Activated CD4-positive, alpha-beta T cell treated with anti-CD3 and anti-CD28 coated beads, Interleukin-2, amount 10 ng/mL, durations not matched to agents 7 days and 5 days (primary cell): ENCODE data around the gene ITFG1. TPM values are rescaled to one million over a fixed set of nuclear protein-coding genes. Genes with fewer than 3 reads are reported as not detected.

Experiments used
- CTCF ChIA-PET: fragments of 350-600 bp; sonication (Branson Sonifier 250); formaldehyde crosslinking; loops from one replicate; lab custom pipeline; 2021; ENCODE audit warnings: antibody characterized with exemption; lab: Charles Lee
- POLR2A ChIA-PET: fragments of 350-600 bp; sonication (Branson Sonifier 250); formaldehyde crosslinking; loops from one replicate; lab custom pipeline; 2021; ENCODE audit warnings: antibody characterized with exemption; lab: Charles Lee
- DNase-seq: peaks from one replicate; pipeline ENCODE4 v3.0.0-alpha.2; 2020
- H3K27ac Mint-ChIP-seq: one replicate; pipeline ENCODE4 v1.8.0; 2021; ENCODE audit warnings: mild to moderate bottlenecking, moderate library complexity, mixed read lengths
- H3K27me3 Mint-ChIP-seq: one replicate; pipeline ENCODE4 v1.8.0; 2021; ENCODE audit warnings: mixed read lengths
- H3K36me3 Mint-ChIP-seq: one replicate; pipeline ENCODE4 v1.8.0; 2021; ENCODE audit warnings: low read depth, mixed read lengths
- H3K4me1 Mint-ChIP-seq: one replicate; pipeline ENCODE4 v1.8.0; 2021; ENCODE audit warnings: mixed read lengths
- H3K4me3 Mint-ChIP-seq: one replicate; pipeline ENCODE4 v1.8.0; 2021; ENCODE audit warnings: mild to moderate bottlenecking, moderate library complexity, mixed read lengths
- H3K9me3 Mint-ChIP-seq: one replicate; pipeline ENCODE4 v1.8.0; 2021; ENCODE audit warnings: mixed read lengths
- total RNA-seq, 2 experiments: library from RNA; stranded (reverse); gene quantifications; one replicate each; pipeline ENCODE4 v1.2.3, GENCODE V29; 2021

ITFG1 gene
- total RNA-seq, 2 experiments from 2014 or later, result 26.7 to 34.7 TPM

- Mint-ChIP-seq H3K36me3 (peaks cover 24% of the 10 kb centered on the region), H3K27ac (no peak overlapping the region), H3K27me3 (no peaks in the 10 kb centered on the region), H3K9me3 (peaks cover 5% of the 10 kb centered on the region), H3K4me3 (no peak overlapping the region), H3K4me1 (no peaks in the 10 kb centered on the region)
- POLR2A ChIA-PET, result no interaction called here
- CTCF ChIA-PET, result no interaction called here
- no peak for DNase-seq
Observed at GRCh38 chr16:47299587-47299986, 161.3 kb downstream of the ITFG1 start.

- no peak overlapping the region for H3K27ac Mint-ChIP-seq
- ChIA-PET POLR2A (no interaction called here), CTCF (interaction anchor here (0.5 kb wide), 1 partner anchor 619 kb away, joined by 4 read pairs; no protein-coding TSS in a partner anchor)
Observed at GRCh38 chr16:47284999-47285398, 175.9 kb downstream of the ITFG1 start.

GRCh38 chr16:47278306-47278970 lies 182.4 kb downstream of the ITFG1 start:
- POLR2A ChIA-PET, result no interaction called here
- H3K27ac Mint-ChIP-seq, result no peak overlapping the region
- no peak for DNase-seq
- CTCF ChIA-PET, result no interaction called here
- H3K9me3 Mint-ChIP-seq, result peaks cover 7% of the 10 kb centered on the region
- H3K27me3 Mint-ChIP-seq, result no peaks in the 10 kb centered on the region
- H3K36me3 Mint-ChIP-seq, result peaks cover 7% of the 10 kb centered on the region
- H3K4me3 Mint-ChIP-seq, result no peak overlapping the region
- no peaks in the 10 kb centered on the region for H3K4me1 Mint-ChIP-seq

More at GRCh38 chr16:47284999-47285398, 175.9 kb downstream of the ITFG1 start:
- H3K9me3 Mint-ChIP-seq, result peaks cover 9% of the 10 kb centered on the region
- H3K4me3 Mint-ChIP-seq, result no peak overlapping the region
- DNase-seq, result no peak
- no peaks in the 10 kb centered on the region for H3K4me1 Mint-ChIP-seq
- peaks cover 7% of the 10 kb centered on the region for H3K36me3 Mint-ChIP-seq
- H3K27me3 Mint-ChIP-seq, result no peaks in the 10 kb centered on the region

GRCh38 chr16:47276522-47276921 lies 184.3 kb downstream of the ITFG1 start:
- no peaks in the 10 kb centered on the region for H3K4me1 Mint-ChIP-seq
- CTCF ChIA-PET, result no interaction called here
- no peak for DNase-seq
- H3K27ac Mint-ChIP-seq, result no peak overlapping the region
- no peaks in the 10 kb centered on the region for H3K9me3 Mint-ChIP-seq
- peaks cover 1% of the 10 kb centered on the region for H3K36me3 Mint-ChIP-seq
- H3K4me3 Mint-ChIP-seq, result no peak overlapping the region
- no peaks in the 10 kb centered on the region for H3K27me3 Mint-ChIP-seq
- POLR2A ChIA-PET, result no interaction called here

- Mint-ChIP-seq H3K27ac (no peak overlapping the region), H3K27me3 (no peaks in the 10 kb centered on the region), H3K4me3 (no peak overlapping the region), H3K4me1 (no peaks in the 10 kb centered on the region), H3K36me3 (peaks cover 9% of the 10 kb centered on the region), H3K9me3 (no peaks in the 10 kb centered on the region)
- DNase-seq, result no peak
- ChIA-PET CTCF (no interaction called here), POLR2A (no interaction called here)
Observed at GRCh38 chr16:47262938-47263337, 197.9 kb downstream of the ITFG1 start.

- CTCF ChIA-PET, result no interaction called here
- H3K27ac Mint-ChIP-seq, result no peak overlapping the region
Observed at GRCh38 chr16:47260503-47260902, 200.4 kb downstream of the ITFG1 start.

GRCh38 chr16:47258874-47259461 lies 201.9 kb downstream of the ITFG1 start:
- no peaks in the 10 kb centered on the region for H3K4me1 Mint-ChIP-seq
- H3K36me3 Mint-ChIP-seq, result peaks cover 20% of the 10 kb centered on the region
- ChIA-PET CTCF (interaction anchor here (0.6 kb wide), 1 partner anchor 11 kb away, joined by 3 read pairs; no protein-coding TSS in a partner anchor), POLR2A (no interaction called here)
- no peak overlapping the region for H3K27ac Mint-ChIP-seq
- no peak overlapping the region for H3K4me3 Mint-ChIP-seq
- H3K27me3 Mint-ChIP-seq, result no peaks in the 10 kb centered on the region
- DNase-seq, result peak; percentile 10
- H3K9me3 Mint-ChIP-seq, result no peaks in the 10 kb centered on the region

More at GRCh38 chr16:47260503-47260902, 200.4 kb downstream of the ITFG1 start:
- Mint-ChIP-seq H3K4me3 (no peak overlapping the region), H3K4me1 (no peaks in the 10 kb centered on the region), H3K36me3 (peaks cover 20% of the 10 kb centered on the region), H3K9me3 (no peaks in the 10 kb centered on the region), H3K27me3 (no peaks in the 10 kb centered on the region)
- DNase-seq, result no peak
- POLR2A ChIA-PET, result no interaction called here

- CTCF ChIA-PET, result interaction anchor here (0.6 kb wide), 1 partner anchor 196 kb away, joined by 4 read pairs; no protein-coding TSS in a partner anchor
- Mint-ChIP-seq H3K36me3 (peaks cover 15% of the 10 kb centered on the region), H3K4me3 (no peak overlapping the region), H3K9me3 (no peaks in the 10 kb centered on the region), H3K27ac (no peak overlapping the region), H3K4me1 (no peaks in the 10 kb centered on the region), H3K27me3 (no peaks in the 10 kb centered on the region)
- POLR2A ChIA-PET, result no interaction called here
- DNase-seq, result no peak
Observed at GRCh38 chr16:47254756-47255155, 206.1 kb downstream of the ITFG1 start.

GRCh38 chr16:47250983-47251382 lies 209.9 kb downstream of the ITFG1 start:
- ChIA-PET POLR2A (no interaction called here), CTCF (no interaction called here)
- H3K4me1 Mint-ChIP-seq, result no peaks in the 10 kb centered on the region
- no peak overlapping the region for H3K27ac Mint-ChIP-seq
- no peaks in the 10 kb centered on the region for H3K27me3 Mint-ChIP-seq
- no peak for DNase-seq
- no peak overlapping the region for H3K4me3 Mint-ChIP-seq
- H3K9me3 Mint-ChIP-seq, result no peaks in the 10 kb centered on the region
- H3K36me3 Mint-ChIP-seq, result no peaks in the 10 kb centered on the region

- CTCF ChIA-PET, result interaction anchor here (1.1 to 1.2 kb wide), 2 partner anchors 11 to 193 kb away, joined by 3 read pairs; no protein-coding TSS in a partner anchor
- H3K36me3 Mint-ChIP-seq, result no peaks in the 10 kb centered on the region
- H3K4me3 Mint-ChIP-seq, result no peak overlapping the region
- no peak for DNase-seq
- H3K4me1 Mint-ChIP-seq, result no peaks in the 10 kb centered on the region
- H3K9me3 Mint-ChIP-seq, result no peaks in the 10 kb centered on the region
- no peak overlapping the region for H3K27ac Mint-ChIP-seq
- H3K27me3 Mint-ChIP-seq, result no peaks in the 10 kb centered on the region
- POLR2A ChIA-PET, result interaction anchor here (0.6 kb wide), 1 partner anchor 1997 kb away, joined by 3 read pairs; no protein-coding TSS in a partner anchor
Observed at GRCh38 chr16:47247690-47248089, 213.2 kb downstream of the ITFG1 start.

GRCh38 chr16:47244206-47244605 lies 216.7 kb downstream of the ITFG1 start:
- Mint-ChIP-seq H3K27me3 (no peaks in the 10 kb centered on the region), H3K4me3 (no peak overlapping the region), H3K9me3 (no peaks in the 10 kb centered on the region), H3K27ac (no peak overlapping the region), H3K4me1 (no peaks in the 10 kb centered on the region), H3K36me3 (peaks cover 3% of the 10 kb centered on the region)
- CTCF ChIA-PET, result no interaction called here
- POLR2A ChIA-PET, result no interaction called here
- no peak for DNase-seq

GRCh38 chr16:47241061-47241460 lies 219.8 kb downstream of the ITFG1 start:
- POLR2A ChIA-PET, result no interaction called here
- no peaks in the 10 kb centered on the region for H3K4me1 Mint-ChIP-seq
- no peak overlapping the region for H3K4me3 Mint-ChIP-seq

GRCh38 chr16:47236716-47237115 lies 224.1 kb downstream of the ITFG1 start:
- Mint-ChIP-seq H3K36me3 (peaks cover 7% of the 10 kb centered on the region), H3K27me3 (no peaks in the 10 kb centered on the region), H3K27ac (no peak overlapping the region), H3K9me3 (no peaks in the 10 kb centered on the region), H3K4me3 (no peak overlapping the region), H3K4me1 (no peaks in the 10 kb centered on the region)
- ChIA-PET CTCF (no interaction called here), POLR2A (no interaction called here)
- DNase-seq, result no peak

More at GRCh38 chr16:47241061-47241460, 219.8 kb downstream of the ITFG1 start:
- H3K36me3 Mint-ChIP-seq, result peaks cover 4% of the 10 kb centered on the region
- CTCF ChIA-PET, result interaction anchor here (0.5 kb wide), 1 partner anchor 159 kb away, joined by 3 read pairs; no protein-coding TSS in a partner anchor
- DNase-seq, result no peak
- no peaks in the 10 kb centered on the region for H3K27me3 Mint-ChIP-seq
- H3K27ac Mint-ChIP-seq, result no peak overlapping the region
- H3K9me3 Mint-ChIP-seq, result no peaks in the 10 kb centered on the region
